Suprapubic skin (tissue), 4 donors: ENCODE results near the gene SLC17A5. TPM values are rescaled to one million over a fixed set of nuclear protein-coding genes. Genes with fewer than 3 reads are reported as not detected.
"Not testable (repeated sequence)": the region's sequence is repeated elsewhere in the genome, so short reads cannot be mapped to it uniquely, and the experiment has no call there.

Experiments used
- DNase-seq, 2 donors: peaks; one replicate each; pipeline ENCODE4 v3.0.0-alpha.2; 2019; ENCODE audit warnings: low spot score in 2 of 2
- H3K27ac ChIP-seq: fragments of 200-600 bp; sonication (generic); one replicate; pipeline ENCODE4 v1.5.1; 2019
- H3K27me3 ChIP-seq: fragments of 200-600 bp; sonication (generic); one replicate; pipeline ENCODE4 v1.5.1; 2019
- H3K36me3 ChIP-seq: fragments of 200-600 bp; sonication (generic); one replicate; pipeline ENCODE4 v1.5.1; 2019
- H3K4me1 ChIP-seq: fragments of 200-600 bp; sonication (generic); one replicate; pipeline ENCODE4 v1.5.1; 2019
- H3K4me3 ChIP-seq: fragments of 200-600 bp; sonication (generic); one replicate; pipeline ENCODE4 v1.5.1; 2019; ENCODE audit warnings: mild to moderate bottlenecking
- H3K9me3 ChIP-seq: fragments of 200-600 bp; sonication (generic); one replicate; pipeline ENCODE4 v1.5.1; 2019
- EP300 ChIP-seq: sonication (generic); formaldehyde crosslinking; IDR thresholded peaks from one replicate; pipeline ENCODE4 v1.6.1; 2017; ENCODE audit warnings: antibody characterized with exemption
- POLR2A ChIP-seq, 2 donors: fragments of 450-650 bp; IDR thresholded peaks; one replicate each; pipeline ENCODE4 v1.6.1; 2017; ENCODE audit warnings: antibody characterized with exemption in 2 of 2, mild to moderate bottlenecking in 2 of 2, moderate library complexity in 2 of 2
- POLR2AphosphoS5 ChIP-seq, 3 donors: sonication (generic); formaldehyde crosslinking; IDR thresholded peaks; one replicate each; pipeline ENCODE4 v1.6.1; 2017; ENCODE audit warnings: antibody characterized with exemption in 3 of 3
- WGBS: methylation state at CpG from one replicate; pipeline ENCODE4 v1.1.5; 2018; 5-methylcytosine and 5-hydroxymethylcytosine counted together
- total RNA-seq, 4 donors: library from RNA; depleted of rRNA; stranded (reverse); fragments of >200 nt; gene quantifications; one replicate each; pipeline ENCODE4 v1.1.0, GENCODE V29; 2016
- TF ChIP-seq, protein P1 (sequence below), 2 donors: fragments of 200-600 bp in 1 of 2; fragments of 450-650 bp in 1 of 2; sonication (generic) in 1 of 2; IDR thresholded peaks; one replicate each; pipeline ENCODE4 v1.5.1; 2016 to 2019; ENCODE audit warnings: antibody characterized with exemption in 2 of 2, mild to moderate bottlenecking in 1 of 2, moderate library complexity in 1 of 2

The SLC17A5 gene
- total RNA-seq, 4 donors from 2014 or later = 8.0 to 14.0 (median 11.2) TPM

DNA sequence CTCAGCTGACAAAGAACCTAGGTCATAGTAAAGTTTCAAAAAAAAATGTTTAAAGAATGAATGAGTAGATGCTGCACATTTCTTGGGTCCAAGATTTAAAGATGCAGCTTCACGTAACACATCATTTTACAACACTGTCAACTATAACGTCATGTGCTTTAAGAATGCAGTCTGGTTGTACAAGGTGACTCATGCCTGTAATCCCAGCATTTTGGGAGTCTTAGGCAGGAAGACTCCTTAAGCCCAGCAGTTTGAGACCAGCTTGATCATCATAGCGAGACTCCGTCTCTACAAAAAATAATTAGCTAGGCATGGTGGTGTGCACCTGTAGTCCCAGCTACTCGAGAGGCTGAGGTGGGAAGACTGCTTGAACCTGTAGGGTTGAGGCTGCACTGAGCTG, 21.9 kb downstream of the SLC17A5 start:
- no peak overlapping the region for H3K27ac ChIP-seq
- no peaks in the 10 kb centered on the region for H3K9me3 ChIP-seq
- TF ChIP-seq EP300 (no peak), POLR2AphosphoS5 (IDR thresholded peaks at IDR 0.05) (no peak)
- H3K4me3 ChIP-seq = no peak overlapping the region
- DNase-seq = no peak
- 90% methylated on average over 5 of the region's 5 CpGs for WGBS
- H3K4me1 ChIP-seq = peaks cover 10% of the 10 kb centered on the region
- H3K36me3 ChIP-seq = peaks cover 18% of the 10 kb centered on the region
- H3K27me3 ChIP-seq = no peaks in the 10 kb centered on the region

DNA sequence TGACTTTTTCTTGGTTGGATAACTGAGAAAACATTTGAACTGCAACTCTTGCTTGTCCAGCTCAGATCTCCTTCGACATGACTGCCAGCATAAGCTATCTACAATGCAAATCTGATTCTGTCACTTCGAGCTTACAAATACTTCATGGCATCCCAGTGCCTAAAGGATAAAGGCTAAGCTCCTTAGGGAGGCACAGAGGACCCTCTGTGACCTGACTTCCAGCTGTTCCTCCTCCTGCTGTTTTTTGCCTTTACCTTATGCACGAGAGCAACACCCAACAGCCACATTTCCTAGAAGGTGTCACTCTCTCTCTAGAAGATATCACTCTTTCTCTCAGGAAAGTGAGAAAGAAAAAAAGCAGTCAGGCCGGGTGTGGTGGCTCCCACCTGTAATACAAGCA, 23.4 kb downstream of the SLC17A5 start:
- H3K27me3 ChIP-seq = no peaks in the 10 kb centered on the region
- DNase-seq = no peak
- TF ChIP-seq POLR2A (IDR thresholded peaks at IDR 0.05) = no peak
- TF ChIP-seq, protein P1, sequence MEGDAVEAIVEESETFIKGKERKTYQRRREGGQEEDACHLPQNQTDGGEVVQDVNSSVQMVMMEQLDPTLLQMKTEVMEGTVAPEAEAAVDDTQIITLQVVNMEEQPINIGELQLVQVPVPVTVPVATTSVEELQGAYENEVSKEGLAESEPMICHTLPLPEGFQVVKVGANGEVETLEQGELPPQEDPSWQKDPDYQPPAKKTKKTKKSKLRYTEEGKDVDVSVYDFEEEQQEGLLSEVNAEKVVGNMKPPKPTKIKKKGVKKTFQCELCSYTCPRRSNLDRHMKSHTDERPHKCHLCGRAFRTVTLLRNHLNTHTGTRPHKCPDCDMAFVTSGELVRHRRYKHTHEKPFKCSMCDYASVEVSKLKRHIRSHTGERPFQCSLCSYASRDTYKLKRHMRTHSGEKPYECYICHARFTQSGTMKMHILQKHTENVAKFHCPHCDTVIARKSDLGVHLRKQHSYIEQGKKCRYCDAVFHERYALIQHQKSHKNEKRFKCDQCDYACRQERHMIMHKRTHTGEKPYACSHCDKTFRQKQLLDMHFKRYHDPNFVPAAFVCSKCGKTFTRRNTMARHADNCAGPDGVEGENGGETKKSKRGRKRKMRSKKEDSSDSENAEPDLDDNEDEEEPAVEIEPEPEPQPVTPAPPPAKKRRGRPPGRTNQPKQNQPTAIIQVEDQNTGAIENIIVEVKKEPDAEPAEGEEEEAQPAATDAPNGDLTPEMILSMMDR (IDR thresholded peaks at IDR 0.05) = no peak
- TF ChIP-seq EP300 = no peak
- TF ChIP-seq POLR2AphosphoS5 (IDR thresholded peaks at IDR 0.05) = no peak
- H3K36me3 ChIP-seq = peaks cover 19% of the 10 kb centered on the region
- no peaks in the 10 kb centered on the region for H3K4me1 ChIP-seq
- WGBS = 89% methylated on average over 4 of the region's 4 CpGs
- no peak overlapping the region for H3K27ac ChIP-seq
- H3K9me3 ChIP-seq = no peaks in the 10 kb centered on the region
- H3K4me3 ChIP-seq = no peak overlapping the region

- Histone ChIP-seq H3K27me3 (no peaks in the 10 kb centered on the region), H3K36me3 (peaks cover 18% of the 10 kb centered on the region), H3K4me1 (no peaks in the 10 kb centered on the region), H3K9me3 (no peaks in the 10 kb centered on the region), H3K4me3 (no peak overlapping the region), H3K27ac (no peak overlapping the region)
- DNase-seq = no peak
- no peak for TF ChIP-seq POLR2A (IDR thresholded peaks at IDR 0.05)
- TF ChIP-seq EP300 = no peak
- TF ChIP-seq POLR2AphosphoS5 (IDR thresholded peaks at IDR 0.05) = no peak
- TF ChIP-seq, protein P1 (IDR thresholded peaks at IDR 0.05) = no peak
- WGBS = 94% methylated on average over 4 of the region's 4 CpGs
Observed at GRCh38 chr6:73624896-73625295, 28.9 kb downstream of the SLC17A5 start.

GRCh38 chr6:73623480-73623879, 30.3 kb downstream of the SLC17A5 start:
- H3K27ac ChIP-seq, H3K27me3 ChIP-seq, H3K9me3 ChIP-seq, DNase-seq, H3K4me3 ChIP-seq, H3K4me1 ChIP-seq: not testable (repeated sequence)
- WGBS = 98% methylated on average over 8 of the region's 8 CpGs
- H3K36me3 ChIP-seq = peaks cover 24% of the 10 kb centered on the region

DNA sequence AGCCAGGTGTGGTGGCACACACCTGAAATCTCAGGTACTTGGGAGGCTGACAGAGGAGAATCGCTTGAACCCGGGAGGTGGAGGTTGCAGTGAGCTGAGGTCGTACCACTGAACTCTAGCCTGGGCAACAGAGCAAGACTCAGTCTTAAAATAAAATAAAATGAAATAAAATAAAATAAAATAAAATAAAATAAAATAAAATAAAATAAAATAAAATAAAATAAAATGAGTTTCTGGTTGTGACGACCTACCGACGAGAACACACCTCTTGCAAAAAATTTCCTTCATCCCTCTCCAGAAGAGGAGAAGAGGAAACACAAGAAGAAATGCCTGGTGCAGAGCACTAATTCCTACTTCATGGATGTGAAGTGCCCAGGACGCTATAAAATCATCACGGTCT, 35.7 kb downstream of the SLC17A5 start:
- not testable (repeated sequence) for H3K9me3 ChIP-seq, H3K27me3 ChIP-seq, H3K4me3 ChIP-seq, H3K27ac ChIP-seq, H3K4me1 ChIP-seq, DNase-seq
- 97% methylated on average over 8 of the region's 8 CpGs for WGBS
- H3K36me3 ChIP-seq = peaks cover 34% of the 10 kb centered on the region

- 88% methylated on average over 6 of the region's 6 CpGs for WGBS
- Histone ChIP-seq H3K4me1 (peaks cover 5% of the 10 kb centered on the region), H3K27me3 (no peaks in the 10 kb centered on the region), H3K36me3 (peaks cover 35% of the 10 kb centered on the region), H3K9me3 (no peaks in the 10 kb centered on the region), H3K4me3 (no peak overlapping the region), H3K27ac (no peak overlapping the region)
- TF ChIP-seq, protein P1 (IDR thresholded peaks at IDR 0.05) = no peak
- TF ChIP-seq POLR2AphosphoS5 (IDR thresholded peaks at IDR 0.05) (no peak), POLR2A (IDR thresholded peaks at IDR 0.05) (no peak), EP300 (no peak)
- DNase-seq = no peak
Observed at GRCh38 chr6:73614802-73615201, 39.0 kb downstream of the SLC17A5 start.

DNA sequence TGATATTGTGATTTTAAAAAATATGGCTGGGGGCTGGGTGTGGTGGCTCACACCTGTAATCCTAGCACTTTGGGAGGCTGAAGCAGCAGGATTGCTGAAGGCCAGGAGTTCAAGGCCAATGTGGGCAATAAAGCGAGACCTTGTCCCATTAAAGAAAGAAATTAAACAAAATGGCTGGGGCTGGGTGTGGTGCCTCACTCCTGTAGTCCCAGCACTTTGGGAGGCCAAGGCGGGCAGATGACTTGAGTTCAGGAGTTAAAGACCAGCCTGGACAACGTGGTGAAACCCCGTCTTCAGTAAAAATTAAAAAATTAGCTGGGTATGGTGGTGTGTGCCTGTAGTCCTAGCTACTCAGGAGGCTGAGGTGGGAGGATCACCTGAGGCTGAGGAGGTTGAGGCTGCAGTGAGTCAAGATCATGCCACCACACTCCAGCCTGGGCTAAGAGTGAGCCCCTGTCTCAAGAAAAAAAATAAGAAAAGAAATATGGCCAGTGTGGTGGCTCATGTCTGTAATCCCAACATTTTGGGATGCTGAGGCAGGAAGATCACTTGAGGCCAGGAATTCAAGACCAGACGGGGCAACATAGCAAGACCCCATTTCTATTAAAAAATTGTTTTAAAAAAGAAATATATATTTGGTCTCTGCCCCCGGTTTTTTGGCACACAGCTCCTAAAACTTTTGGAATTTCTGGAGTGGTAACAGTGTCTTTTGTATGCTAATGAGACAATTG, 39.8 kb downstream of the SLC17A5 start:
- TF ChIP-seq EP300 (no peak), POLR2A (IDR thresholded peaks at IDR 0.05) (no peak), POLR2AphosphoS5 (IDR thresholded peaks at IDR 0.05) (no peak)
- TF ChIP-seq, protein P1 (IDR thresholded peaks at IDR 0.05) = no peak
- H3K27me3 ChIP-seq = no peaks in the 10 kb centered on the region
- no peak overlapping the region for H3K27ac ChIP-seq
- no peak for DNase-seq
- H3K36me3 ChIP-seq = peaks cover 34% of the 10 kb centered on the region
- H3K4me3 ChIP-seq = no peak overlapping the region
- H3K9me3 ChIP-seq = no peaks in the 10 kb centered on the region
- peaks cover 5% of the 10 kb centered on the region for H3K4me1 ChIP-seq
- 96% methylated on average over 6 of the region's 6 CpGs for WGBS
